ENCODE results near the gene ALDH1A1.

DNA sequence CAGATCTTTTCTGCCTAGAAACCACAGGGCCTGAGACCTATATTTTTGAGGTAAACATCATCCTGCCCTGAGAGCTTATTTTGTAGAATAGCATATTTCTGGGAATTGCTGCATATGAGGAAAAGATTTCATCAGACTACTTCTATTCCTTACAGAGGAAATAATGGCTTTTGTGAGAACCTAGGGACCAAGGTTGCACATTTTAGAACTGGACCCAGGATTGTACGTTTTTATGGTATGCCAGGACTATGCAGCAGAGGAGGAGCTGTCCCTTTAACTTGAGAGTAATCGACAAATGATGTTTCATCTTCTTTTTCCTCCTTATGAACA, 2.2 kb upstream of the ALDH1A1 start:
- TF ChIP-seq, protein P1, sequence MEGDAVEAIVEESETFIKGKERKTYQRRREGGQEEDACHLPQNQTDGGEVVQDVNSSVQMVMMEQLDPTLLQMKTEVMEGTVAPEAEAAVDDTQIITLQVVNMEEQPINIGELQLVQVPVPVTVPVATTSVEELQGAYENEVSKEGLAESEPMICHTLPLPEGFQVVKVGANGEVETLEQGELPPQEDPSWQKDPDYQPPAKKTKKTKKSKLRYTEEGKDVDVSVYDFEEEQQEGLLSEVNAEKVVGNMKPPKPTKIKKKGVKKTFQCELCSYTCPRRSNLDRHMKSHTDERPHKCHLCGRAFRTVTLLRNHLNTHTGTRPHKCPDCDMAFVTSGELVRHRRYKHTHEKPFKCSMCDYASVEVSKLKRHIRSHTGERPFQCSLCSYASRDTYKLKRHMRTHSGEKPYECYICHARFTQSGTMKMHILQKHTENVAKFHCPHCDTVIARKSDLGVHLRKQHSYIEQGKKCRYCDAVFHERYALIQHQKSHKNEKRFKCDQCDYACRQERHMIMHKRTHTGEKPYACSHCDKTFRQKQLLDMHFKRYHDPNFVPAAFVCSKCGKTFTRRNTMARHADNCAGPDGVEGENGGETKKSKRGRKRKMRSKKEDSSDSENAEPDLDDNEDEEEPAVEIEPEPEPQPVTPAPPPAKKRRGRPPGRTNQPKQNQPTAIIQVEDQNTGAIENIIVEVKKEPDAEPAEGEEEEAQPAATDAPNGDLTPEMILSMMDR (IDR thresholded peaks at IDR 0.05), result no peak
- no peak for TF ChIP-seq ELF1 (IDR thresholded peaks at IDR 0.05)
- no peak for TF ChIP-seq EP300 (IDR thresholded peaks at IDR 0.05; ENCODE audit: borderline replicate concordance in 1 of 2, low read depth in 1 of 2, low read length in 1 of 2)
- TF ChIP-seq, protein P2, sequence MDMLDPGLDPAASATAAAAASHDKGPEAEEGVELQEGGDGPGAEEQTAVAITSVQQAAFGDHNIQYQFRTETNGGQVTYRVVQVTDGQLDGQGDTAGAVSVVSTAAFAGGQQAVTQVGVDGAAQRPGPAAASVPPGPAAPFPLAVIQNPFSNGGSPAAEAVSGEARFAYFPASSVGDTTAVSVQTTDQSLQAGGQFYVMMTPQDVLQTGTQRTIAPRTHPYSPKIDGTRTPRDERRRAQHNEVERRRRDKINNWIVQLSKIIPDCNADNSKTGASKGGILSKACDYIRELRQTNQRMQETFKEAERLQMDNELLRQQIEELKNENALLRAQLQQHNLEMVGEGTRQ (IDR thresholded peaks at IDR 0.05; ENCODE audit: borderline replicate concordance, low read depth, low read length), result no peak
- TF ChIP-seq TAF1 (IDR thresholded peaks at IDR 0.05; ENCODE audit: borderline replicate concordance, low read depth, low read length), result no peak
- no peak for TF ChIP-seq RAD21 (IDR thresholded peaks at IDR 0.05; ENCODE audit: low read length)
- TF ChIP-seq CHD2 (IDR thresholded peaks at IDR 0.05; ENCODE audit: low read length, partially characterized antibody), result no peak
- no peak for TF ChIP-seq RCOR1 (IDR thresholded peaks at IDR 0.05; ENCODE audit: low read length)
- TF ChIP-seq SMC3 (IDR thresholded peaks at IDR 0.05; ENCODE audit: low read depth, low read length), result no peak
- no peak for TF ChIP-seq NFIC (IDR thresholded peaks at IDR 0.05; ENCODE audit: borderline replicate concordance)
- TF ChIP-seq MXI1 (IDR thresholded peaks at IDR 0.05; ENCODE audit: low read depth, low read length), result no peak
- no peak for TF ChIP-seq POLR2AphosphoS5 (IDR thresholded peaks at IDR 0.05; ENCODE audit: low read depth, low read length)
